ENCODE data around the gene CD7.

DNA sequence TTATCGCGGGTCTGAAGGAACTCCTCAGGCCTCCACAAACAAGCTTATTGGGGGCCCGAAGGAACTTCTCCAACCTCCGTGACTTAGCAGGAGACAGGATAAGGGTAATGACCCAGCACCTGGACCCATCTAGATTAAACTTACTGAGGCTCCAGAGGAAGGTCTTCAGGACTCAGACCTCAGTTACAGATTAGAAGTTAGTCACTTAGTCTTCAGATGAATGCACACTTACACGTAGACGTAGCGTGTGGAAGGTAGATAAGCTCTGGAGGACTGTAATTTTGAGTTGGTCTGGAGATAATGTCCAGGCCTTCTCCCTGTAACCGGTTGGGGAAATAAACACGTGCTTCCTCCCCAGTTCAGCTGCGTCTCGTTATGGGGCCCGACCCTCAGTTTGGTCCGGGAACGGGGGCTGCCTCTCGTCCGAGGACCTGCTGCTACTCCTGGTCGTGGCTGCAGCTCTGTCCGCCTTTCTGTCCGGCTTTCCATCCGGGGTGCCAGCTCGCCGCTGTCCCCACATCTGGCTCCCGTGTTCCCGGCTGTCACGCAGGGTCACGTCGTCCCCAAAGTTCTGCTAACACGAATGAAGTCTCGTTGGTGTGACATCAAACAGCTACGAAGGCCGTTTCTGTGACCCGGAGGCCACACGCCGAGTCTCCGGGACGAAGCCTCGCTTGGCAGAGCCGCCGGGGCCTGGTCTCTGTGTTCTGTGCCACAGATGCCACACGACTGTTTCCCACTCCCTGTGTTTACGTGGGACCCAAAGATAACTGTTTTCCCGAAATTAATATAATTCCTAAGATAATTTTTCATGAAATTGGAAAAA, 28.0 kb upstream of the CD7 start:
- TF ChIP-seq, protein P1, sequence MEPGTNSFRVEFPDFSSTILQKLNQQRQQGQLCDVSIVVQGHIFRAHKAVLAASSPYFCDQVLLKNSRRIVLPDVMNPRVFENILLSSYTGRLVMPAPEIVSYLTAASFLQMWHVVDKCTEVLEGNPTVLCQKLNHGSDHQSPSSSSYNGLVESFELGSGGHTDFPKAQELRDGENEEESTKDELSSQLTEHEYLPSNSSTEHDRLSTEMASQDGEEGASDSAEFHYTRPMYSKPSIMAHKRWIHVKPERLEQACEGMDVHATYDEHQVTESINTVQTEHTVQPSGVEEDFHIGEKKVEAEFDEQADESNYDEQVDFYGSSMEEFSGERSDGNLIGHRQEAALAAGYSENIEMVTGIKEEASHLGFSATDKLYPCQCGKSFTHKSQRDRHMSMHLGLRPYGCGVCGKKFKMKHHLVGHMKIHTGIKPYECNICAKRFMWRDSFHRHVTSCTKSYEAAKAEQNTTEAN (CRISPR knock-in tag; IDR thresholded peaks at IDR 0.05): no peak
- no peak for TF ChIP-seq TP53 (CRISPR knock-in tag; IDR thresholded peaks at IDR 0.05)

Measured in WTC11 (cell line).